Putamen (tissue), 1 donor: ENCODE results near the gene MRPL1.
"Not testable (repeated sequence)": the region's sequence is repeated elsewhere in the genome, so short reads cannot be mapped to it uniquely, and the experiment has no call there.

Experiments
- DNase-seq: peaks from one replicate; pipeline ENCODE4 v3.0.0-alpha.2; 2016; ENCODE audit warnings: low spot score

Gene MRPL1

DNA sequence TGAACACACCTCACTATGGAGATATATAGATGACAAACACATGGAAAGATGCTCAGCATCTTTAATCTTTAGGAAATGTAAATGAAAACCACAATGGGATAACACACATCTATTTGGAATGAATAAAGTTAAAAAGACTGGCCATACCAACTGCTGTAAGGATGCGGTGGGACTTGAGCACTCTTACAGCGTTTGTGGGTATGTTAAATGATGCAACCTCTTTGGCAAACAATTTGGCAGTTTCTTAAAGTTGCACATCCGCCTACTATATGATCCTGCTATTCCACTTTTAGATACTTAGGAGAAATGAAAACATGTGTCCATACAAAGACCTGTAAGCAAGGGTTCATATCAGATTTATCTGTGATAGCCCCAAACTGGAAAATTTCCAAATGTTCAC is 50.7 kb downstream of the MRPL1 start:
- no peak for DNase-seq

DNA sequence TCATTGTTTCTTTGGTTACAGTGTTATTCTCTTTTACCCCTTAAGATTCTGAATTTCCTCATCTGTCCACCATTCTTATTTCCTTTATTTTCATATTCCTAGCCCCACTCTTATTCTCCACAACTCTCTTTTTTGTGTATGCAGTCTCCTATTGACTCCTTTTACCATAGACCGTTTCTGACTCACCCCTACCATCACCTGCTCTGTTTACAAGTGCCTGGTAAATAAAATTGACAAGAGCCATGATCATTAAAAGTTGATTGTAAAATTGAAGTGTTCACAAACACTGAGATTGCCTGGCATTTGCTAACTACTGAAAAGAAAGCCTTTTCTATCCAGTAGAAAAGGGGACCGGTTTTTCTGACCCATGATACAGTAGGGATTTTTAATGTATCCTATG is 54.4 kb downstream of the MRPL1 start:
- no peak for DNase-seq

DNA sequence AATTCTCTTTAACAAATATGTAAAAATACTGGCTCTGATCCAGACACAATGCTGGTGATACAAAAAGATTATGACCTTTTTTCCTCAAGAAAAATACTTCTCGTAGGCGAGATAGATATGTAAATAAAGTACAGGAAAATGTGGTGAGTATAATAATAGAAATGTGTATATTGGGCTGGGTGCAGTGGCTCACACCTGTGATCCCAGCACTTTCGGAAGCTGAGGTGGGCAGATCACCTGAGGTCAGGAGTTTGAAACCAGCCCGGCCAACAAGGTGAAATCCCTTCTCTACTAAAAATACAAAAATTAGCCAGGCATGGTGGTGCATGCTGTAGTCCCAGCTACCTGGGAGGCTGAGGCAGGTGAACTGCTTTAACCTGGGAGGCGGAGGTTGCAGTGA is 55.0 kb downstream of the MRPL1 start:
- DNase-seq, result no peak

DNA sequence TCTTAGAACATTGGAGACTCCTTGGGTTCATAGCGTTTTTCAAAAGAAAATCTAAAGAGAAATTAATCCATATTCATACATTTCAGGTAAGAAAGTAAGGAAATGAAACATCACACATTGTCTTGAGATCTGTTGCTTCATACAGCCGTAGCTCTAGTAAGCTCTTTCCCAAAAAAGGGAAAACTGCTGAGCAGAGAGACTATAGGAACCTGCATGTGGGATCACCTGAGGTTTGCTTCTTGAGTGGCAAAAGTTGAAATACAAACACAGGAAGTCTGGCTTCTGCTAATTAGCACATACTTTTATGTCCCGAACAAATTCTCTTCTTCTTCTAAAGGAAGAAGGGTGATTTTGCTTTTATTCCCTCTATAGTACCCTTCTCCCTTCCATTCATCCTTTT is 57.7 kb downstream of the MRPL1 start:
- DNase-seq, result no peak

DNA sequence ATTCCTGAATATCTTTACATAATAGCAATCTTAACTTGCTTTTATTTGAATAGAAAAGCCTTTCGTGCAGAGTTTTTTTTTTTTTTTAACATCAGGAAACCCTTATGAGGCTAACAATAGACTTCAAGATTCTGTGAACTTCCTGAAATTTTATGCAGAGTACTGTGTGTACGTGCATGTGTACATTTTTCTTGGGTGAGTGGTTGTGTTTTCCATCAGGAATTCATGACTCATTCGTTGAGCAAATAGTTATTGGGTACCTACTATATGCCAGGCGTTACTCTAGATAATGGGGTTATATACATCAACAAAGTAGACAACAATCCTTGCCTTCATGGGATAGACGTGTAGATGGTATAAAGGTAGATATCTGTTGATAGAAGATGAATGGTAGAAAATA is 59.1 kb downstream of the MRPL1 start:
- DNase-seq, result no peak

DNA sequence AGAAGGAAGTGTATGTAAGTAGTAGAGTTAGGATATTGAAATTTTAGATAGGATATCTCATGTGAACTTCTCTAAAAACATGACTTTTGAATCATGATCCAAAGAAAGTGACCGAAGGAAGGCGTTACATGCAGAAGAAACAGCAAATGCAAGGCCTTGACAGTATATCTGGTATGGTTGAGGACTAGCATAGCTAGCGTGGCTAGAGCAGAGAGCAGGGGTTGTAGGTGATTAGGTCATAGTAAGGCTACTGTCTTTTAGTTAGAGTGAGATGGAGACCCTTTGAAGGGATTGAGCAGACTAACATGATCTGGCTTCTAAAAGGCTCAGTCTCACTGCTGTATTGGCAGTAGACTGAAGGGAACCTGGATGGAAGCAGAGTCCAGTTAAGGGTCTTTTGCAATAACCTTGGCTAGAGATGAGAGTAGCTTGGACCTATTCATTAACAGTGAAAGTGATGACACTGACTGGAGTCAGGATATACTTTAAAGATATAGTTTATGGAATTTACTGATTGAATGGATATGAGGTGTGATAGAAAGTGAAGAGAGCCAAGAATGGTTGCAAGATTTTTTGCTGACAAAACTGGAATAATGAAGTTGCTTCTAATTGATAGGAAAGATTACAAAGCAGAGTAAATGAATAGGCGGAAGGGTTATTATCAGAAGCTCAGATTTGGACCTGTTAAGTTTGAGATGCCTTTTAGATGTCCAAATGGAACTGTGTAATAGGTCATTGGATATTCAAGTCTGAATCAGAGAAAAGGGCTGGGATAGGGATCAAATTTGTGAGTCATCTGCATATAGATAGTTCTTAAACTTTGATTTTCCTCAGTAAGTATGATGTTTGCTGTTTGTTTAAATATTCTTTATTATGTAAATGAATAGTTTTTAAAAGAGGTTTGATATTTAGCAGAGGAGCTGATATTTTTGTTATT is 59.8 kb downstream of the MRPL1 start:
- no peak for DNase-seq

DNA sequence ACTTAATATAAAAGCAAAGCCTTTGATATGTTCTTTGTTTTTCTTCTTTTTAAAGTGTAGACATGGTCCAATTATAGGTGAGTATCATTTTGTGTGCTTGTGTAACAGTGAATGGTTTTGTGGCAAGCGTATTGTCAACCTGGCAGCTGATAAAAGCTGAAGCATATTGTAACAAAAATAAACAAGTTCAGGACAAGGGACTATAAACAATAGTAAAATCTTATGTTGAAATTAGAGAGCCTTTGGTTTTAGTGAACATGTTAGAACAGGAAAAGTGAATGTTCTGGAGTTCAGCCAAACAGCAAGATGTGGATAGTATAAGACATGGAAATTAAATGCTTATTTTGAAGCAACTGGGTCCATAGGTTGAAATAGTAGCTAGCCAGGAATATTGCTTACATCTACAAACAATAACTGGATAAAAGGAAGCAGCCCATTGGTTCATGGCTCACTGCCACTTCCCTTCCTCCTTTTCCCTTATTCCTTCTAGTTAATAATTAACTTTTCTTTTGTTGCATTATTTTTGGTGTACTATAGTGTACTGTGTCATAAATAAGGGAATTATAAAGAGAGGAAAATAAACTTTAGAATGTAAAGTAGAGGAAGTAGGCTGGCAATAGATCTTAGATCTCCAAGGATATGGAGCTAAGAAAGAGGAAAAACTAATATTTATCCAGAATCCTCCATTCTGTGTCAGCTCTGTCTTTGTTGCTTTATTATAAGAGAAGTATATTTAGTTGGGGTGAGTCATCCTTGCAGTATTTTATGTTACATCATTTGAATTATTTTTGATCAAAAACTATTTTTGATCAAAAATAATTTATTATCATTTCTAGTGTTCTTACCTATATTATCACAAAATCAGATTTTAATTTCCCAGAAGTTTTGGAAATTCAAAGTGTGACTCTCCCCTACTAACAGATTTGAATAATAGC is 65.6 kb downstream of the MRPL1 start:
- peak; percentile 8 for DNase-seq

DNA sequence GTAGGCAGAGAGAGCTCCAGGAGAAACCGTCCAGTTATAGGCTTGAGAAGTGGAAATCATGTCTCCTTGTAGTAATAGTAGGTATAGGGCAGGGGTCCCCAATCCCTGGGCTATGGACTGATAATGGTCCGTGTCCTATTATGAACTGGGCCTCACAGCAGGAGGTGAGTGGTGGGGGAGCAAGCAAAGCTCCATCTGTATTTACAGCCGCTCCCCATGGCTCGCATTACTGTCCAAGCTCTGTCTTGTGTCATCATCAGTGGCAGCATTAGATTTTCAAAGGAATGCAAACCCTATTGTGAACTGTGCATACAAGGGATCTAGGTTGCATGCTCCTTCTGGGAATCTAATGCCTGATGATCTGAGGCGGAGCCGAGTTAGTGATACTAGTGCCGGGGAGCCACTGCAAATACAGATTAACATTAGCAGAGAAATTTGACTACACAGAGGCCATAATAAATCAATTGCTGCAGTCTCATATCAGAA is 67.6 kb downstream of the MRPL1 start:
- no peak for DNase-seq

DNA sequence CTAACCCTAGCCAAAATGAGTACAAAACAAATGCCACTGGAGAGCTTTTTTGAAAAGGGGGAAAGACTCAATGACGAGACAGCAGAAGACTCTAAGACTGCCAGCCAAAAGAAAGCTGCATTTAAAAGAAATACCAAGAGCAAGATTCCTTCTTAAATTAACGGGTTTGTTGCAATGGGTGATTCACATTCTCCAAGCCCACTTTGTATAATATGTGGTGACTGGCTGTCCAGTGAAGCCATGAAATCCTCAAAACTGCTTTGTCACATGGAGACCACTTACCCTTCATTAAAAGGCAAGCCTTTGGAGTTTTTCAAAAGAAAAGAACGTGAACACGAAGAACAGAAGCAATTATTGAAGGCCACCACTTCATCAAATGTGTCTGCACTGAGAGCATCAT is 68.2 kb downstream of the MRPL1 start:
- DNase-seq, result no peak

DNA sequence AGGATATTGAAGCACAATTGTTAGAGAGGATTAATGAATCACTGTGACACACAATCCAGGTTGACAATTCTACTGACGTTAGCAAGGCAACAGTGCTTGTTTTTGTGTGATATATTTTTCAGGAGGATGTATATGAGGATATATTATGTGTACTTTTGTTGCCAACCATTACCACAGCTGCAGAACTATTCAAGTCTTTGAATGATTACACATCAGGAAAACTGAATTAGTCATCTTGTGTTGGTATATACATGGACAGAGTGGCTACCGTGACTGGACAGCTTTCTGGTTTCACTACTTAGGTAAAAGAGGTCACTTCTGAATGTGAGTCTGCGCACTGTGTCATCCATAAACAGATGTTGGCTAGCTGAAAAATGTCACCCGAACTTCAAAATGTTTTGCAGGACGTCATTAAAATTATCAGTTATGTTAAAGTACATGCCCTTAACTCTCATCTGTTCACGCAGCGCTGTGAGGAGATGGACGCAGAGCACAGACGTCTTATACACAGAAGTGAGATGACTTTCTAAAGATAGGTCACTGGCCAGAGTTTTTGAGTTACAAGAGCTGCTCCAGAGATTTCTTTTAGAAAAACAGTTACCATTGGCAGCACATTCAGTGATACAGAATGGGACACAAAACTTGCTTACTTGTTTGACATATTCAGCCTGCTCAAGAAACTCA is 69.0 kb downstream of the MRPL1 start:
- DNase-seq, result no peak

DNA sequence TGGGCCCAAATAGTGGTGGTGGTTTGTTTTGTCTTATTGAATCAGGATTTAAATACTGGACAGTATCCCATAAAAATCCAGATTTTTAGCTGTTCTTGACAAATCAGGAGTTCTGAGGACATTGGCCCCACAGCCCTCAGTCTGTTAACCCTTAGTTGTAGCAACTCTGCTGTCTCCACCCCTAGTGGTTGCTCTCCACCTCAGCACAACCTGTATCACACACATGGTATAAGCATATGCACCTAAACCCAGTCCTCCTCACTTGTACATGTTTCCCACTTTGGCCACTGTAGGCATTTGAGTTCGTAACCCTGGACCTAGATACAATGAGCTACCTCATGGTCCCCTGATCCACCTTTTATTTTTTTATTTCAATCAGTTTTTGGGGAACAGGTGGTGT is 75.9 kb downstream of the MRPL1 start:
- DNase-seq, result no peak

DNA sequence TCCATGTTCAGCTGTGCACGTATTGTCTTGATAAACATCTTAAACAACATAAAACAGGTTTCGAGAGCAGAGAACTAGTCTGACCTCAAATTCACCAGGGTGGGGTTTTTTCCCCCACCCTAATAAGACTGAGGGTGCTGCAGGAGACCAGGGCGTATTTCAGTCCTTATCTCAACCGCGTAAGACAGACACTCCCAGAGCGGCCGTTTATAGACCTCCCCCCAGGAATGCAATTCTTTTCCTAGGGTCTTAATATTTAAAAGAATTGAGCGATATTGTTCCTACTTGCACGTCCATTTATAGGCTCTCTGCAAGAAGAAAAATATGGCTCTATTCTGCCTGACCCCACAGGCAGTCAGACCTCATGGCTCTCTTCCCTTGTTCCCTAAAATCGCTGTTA is 83.3 kb downstream of the MRPL1 start:
- DNase-seq, result not testable (repeated sequence)

DNA sequence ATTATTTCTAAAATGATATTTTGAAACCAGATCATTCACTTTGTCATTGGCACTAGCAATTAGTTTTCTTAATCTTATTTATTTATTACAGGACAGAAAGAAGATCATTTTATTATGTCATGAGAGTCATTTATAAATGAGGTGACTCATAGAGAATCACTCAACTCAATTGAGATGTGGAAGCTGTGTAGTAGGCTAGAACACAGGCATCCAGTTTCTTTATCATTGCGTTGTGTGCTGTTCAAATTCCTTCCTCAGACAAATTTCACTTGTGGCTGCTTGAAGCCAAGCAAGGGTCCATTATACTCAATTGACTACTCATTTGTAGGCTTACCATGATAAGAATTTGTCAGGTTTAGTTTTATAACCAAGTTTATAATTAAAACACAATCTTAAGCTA is 87.6 kb downstream of the MRPL1 start:
- DNase-seq, result no peak

DNA sequence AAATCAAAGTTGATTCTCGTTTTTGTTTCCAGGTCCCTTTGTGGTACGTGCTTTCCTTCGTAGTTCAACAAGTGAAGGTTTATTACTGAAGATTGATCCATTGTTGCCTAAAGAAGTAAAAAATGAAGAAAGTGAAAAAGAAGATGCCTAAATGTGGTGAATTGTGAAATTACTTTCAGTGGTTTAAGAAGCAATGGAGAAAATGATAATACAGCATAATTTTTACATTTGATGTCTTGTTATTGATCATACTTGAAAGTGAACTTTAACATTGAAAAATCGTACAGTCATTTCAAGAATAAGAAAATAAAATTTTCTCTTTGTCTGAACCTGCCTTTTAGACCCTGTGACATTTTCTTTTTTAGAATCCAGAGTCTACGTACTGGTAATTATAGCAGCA is 89.8 kb downstream of the MRPL1 start:
- no peak for DNase-seq

DNA sequence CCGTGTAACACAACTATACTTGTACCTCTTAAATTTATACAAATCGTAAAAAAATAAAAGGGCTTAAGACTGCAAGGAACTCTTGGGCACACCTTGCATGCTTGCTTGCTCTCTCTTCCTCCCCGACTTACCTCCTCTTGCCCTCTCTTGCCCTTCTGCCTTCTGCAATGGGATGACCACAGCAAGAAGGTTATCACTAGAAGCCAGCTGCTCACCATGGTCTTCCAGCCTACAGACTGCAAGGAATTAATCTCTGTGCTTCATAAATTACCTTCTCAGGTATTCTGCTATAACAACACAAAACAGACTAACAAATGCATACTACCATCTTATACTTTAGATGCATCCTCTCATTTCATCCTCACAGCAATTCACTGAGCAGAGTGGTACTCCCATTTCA is 92.1 kb downstream of the MRPL1 start:
- DNase-seq, result no peak

DNA sequence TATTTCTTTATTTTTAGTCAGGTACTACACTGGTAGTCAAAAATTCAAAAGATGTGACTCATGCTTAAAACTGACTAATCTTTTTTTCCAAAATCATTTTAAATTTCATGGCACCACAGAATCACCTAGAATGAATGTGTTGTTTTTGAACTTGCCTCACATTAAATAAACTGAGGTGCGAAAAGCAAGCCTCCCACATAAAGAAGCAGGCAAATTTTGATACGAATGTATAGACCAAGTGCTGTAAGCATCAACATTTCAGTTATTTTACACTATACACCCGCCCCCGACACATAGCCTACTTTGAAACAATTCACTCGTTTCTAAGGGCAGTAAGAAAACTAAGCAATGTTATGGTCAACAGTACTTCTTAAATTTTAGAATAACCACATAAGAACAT is 94.3 kb downstream of the MRPL1 start:
- DNase-seq, result no peak

DNA sequence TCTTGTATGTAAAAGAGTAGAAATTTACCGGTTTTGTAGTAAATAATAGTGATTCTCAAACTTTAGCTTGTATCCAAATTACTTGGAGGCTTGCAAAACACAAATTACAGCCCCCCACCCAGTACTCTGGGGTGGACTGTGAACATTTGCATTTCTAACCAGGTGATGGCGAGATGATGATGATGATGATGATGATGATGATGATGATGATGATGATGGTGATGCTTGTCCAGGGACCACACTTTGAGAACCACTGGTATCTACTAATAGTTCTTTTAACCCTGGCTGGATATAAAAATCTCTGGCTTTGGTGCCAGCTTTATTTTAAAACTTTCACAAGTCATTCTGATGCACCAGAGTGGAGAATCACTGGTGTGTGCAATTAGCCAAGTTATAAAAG is 96.3 kb downstream of the MRPL1 start:
- no peak for DNase-seq

DNA sequence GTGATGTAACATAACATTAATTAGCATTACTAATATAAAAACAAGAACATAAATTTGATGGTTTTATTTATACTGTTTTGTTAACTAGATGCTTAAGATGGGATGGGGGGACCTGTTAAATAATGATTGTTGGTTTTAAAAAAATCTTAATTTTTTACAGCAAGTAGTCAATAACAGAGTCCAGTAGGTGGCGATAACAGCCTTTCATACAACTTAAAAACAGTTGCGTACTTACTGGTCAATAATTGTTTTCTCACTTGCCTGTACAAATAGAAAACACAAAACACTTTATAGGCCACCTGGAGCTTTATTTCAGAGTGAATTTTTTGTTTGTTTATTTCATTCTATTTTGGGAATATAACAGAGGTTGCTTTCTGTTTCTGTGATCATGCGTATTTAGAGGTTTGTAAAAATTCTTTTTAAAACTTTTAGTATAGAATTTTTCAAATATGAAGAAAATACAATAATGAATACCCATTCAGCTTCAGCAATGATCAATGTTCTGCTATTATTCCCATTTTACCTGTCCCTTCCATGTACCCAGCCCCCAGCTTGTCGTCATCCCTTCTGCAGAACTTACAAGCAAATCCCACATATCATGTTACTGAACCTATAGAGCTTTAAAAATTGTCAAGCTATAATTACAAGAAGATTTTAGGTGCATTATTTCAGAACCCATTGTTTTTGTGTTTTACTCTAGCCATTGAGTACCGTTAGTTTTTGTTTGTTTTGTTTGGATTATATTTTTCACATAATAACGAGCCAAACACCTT is 97.1 kb downstream of the MRPL1 start:
- DNase-seq, result no peak

DNA sequence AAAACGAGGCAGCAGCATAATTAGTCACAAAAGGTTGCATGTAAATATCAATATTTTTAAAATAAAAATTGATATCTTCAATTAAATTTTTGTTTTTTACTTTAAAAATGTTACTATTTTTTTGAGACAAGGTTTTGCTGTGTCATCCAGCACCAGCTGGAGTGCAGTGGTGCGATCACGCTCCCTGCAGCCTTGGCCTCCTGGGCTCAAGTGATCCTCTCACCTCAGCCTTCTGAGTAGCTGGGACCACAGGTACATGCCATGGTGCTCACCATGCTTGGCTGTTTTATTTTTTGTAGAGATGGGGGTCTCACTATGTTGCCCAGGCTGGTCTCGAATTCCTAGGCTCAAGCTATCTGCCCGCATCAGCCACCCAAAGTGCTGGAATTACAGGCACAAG is 97.7 kb downstream of the MRPL1 start:
- DNase-seq, result no peak

DNA sequence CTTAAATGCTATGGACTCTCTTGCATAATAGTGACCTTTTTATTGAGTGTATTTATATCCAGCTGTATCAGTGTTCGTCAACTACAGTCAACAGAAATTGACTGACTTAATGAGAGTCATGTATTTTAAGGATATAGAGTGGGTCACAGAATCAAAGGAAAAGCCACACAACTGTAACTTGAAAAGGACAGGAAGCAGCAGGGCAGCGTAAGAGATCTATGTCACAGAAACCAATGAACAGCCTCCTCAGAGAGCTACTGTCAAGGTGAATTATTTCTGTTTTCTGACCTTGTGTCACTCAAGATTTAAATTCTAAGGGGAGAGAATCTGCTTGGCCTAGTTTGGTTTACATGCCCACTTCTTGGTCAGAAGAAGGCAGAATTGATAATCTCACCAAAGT is 100.4 kb downstream of the MRPL1 start:
- no peak for DNase-seq

DNA sequence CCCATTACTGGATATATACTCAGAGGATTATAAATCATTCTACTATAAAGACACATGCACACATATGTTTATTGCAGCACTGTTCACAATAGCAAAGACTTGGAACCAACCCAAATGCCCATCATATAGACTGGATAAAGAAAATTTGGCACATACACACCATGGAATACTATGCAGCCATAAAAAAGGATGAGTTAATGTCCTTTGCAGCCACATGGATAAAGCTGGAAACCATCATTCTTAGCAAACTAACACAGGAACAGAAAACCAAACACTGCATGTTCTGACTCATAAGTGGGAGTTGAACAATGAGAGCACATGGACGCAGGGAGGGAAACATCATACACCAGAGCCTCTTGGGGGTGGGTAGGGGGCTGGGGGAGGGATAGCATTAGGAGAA is 111.0 kb downstream of the MRPL1 start:
- not testable (repeated sequence) for DNase-seq
